Neural progenitor cell (in vitro differentiated cells): Measurements from ENCODE around the gene CUL1.

ENCODE experiments used
- EZH2phosphoT487 ChIP-seq: fragments of 200-600 bp; sonication (generic); IDR thresholded peaks from 2 replicates; pipeline ENCODE4 v1.6.1; 2017; ENCODE audit warnings: antibody characterized with exemption
- TF ChIP-seq, protein P1 (sequence below): fragments of 200-600 bp; sonication (generic); IDR thresholded peaks from 2 replicates; pipeline ENCODE4 v1.5.1; 2017; ENCODE audit warnings: antibody characterized with exemption, mild to moderate bottlenecking

DNA sequence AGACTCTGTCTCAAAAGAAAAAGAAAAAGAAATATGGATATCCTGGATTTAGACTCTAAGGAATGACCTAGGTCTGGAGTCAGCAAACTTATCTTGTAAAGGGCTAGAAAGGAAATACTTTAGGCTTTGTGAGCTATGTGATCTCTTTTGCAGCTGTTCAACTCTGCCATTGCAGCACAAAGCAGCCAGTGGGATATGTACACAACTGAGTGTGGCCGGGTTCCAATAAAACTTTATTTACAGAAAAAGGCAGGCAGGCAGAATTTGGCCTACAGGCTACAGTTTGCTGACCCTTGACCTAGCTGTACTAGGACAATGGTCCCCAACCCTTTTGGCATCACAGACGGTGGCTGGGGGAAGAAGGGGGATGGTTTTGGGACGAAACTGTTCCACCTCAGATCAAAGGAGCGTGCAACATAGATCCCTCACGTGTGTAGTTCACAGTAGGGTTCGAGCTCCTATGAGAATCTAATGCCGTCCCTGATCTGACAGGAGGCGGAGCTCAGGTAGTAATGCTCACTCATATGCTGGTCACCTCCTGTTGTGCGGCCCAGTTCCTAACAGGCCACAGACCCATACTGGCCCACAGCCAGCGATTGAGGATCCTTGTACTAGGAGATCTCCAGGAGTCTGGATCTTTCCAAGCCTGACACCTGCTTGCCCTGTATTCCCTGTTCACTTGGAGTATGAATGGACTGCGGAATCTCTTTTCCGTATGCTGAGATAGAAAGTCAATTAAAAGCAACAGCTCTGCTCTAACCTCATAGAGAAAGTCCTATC lies 63.0 kb downstream of the CUL1 start:
- TF ChIP-seq, protein P1, sequence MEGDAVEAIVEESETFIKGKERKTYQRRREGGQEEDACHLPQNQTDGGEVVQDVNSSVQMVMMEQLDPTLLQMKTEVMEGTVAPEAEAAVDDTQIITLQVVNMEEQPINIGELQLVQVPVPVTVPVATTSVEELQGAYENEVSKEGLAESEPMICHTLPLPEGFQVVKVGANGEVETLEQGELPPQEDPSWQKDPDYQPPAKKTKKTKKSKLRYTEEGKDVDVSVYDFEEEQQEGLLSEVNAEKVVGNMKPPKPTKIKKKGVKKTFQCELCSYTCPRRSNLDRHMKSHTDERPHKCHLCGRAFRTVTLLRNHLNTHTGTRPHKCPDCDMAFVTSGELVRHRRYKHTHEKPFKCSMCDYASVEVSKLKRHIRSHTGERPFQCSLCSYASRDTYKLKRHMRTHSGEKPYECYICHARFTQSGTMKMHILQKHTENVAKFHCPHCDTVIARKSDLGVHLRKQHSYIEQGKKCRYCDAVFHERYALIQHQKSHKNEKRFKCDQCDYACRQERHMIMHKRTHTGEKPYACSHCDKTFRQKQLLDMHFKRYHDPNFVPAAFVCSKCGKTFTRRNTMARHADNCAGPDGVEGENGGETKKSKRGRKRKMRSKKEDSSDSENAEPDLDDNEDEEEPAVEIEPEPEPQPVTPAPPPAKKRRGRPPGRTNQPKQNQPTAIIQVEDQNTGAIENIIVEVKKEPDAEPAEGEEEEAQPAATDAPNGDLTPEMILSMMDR: no peak
- TF ChIP-seq EZH2phosphoT487: no peak
